ENCODE measurements around the gene CENPO.

DNA sequence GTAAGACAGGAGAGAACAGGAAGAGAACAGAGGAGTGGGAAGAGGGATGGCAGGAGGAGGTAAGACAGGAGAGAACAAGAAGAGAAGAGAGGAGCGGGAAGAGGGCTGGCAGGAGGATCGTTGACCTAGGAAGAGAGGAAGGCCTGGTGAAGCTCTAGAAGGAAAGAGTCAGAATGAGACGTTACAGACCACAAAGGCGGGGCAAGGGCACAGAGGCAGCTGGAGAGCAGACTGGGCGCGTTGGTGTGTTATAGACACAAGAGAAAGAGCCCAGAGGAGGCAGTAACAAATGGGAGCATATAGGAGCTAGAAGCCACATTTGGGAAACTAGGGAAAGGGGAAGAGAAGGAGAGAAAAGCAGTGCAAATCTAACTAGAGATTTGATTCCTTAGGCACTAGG is 26.6 kb upstream of the CENPO start:
- TF ChIP-seq POLR2AphosphoS5 (IDR thresholded peaks at IDR 0.05; ENCODE audit: low read depth, low read length) (no peak), TAF1 (IDR thresholded peaks at IDR 0.05; ENCODE audit: low read depth, low read length) (no peak), SPI1 (IDR thresholded peaks at IDR 0.05; ENCODE audit: low read depth, low read length) (no peak)
